Measurements from ENCODE around the gene GNPTG. TPM values are rescaled to one million over a fixed set of nuclear protein-coding genes. Genes with fewer than 3 reads are reported as not detected.

Gene GNPTG
- total RNA-seq, 1 donor from 2014 or later = 30.0 TPM

DNA sequence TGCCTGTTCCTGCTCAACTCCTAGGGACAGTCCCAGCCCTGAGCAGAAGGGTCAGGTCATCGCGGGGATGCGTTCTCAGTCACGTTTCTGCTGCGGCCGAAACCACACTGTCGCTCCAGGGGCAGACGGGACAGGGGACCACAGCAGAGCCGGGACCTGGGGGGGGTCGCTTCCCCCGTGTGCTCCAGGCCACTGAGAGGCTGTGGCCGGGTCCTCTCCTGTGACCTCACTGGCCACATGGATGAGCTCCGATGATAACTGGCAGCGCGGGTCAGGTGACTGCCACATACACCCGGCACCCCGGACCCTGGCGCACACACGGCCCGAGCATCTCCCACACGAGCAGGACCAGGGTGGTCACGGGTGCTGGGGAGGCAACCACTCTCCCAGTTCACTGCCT is 12.8 kb downstream of the GNPTG start:
- Histone ChIP-seq H3K27me3 (ENCODE audit: control insufficient read depth, insufficient read depth, low read length) (no peaks in the 10 kb centered on the region), H3K36me3 (ENCODE audit: control insufficient read depth, insufficient read depth, low read length) (peaks cover 14% of the 10 kb centered on the region), H3K4me3 (ENCODE audit: low read depth, low read length) (no peak overlapping the region)
- no peak for FAIRE-seq
- TF ChIP-seq, protein P1, sequence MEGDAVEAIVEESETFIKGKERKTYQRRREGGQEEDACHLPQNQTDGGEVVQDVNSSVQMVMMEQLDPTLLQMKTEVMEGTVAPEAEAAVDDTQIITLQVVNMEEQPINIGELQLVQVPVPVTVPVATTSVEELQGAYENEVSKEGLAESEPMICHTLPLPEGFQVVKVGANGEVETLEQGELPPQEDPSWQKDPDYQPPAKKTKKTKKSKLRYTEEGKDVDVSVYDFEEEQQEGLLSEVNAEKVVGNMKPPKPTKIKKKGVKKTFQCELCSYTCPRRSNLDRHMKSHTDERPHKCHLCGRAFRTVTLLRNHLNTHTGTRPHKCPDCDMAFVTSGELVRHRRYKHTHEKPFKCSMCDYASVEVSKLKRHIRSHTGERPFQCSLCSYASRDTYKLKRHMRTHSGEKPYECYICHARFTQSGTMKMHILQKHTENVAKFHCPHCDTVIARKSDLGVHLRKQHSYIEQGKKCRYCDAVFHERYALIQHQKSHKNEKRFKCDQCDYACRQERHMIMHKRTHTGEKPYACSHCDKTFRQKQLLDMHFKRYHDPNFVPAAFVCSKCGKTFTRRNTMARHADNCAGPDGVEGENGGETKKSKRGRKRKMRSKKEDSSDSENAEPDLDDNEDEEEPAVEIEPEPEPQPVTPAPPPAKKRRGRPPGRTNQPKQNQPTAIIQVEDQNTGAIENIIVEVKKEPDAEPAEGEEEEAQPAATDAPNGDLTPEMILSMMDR (IDR thresholded peaks at IDR 0.05; ENCODE audit: insufficient read depth, low read length, severe bottlenecking) = no peak
- no peak for DNase-seq (ENCODE audit: low read depth)

DNA sequence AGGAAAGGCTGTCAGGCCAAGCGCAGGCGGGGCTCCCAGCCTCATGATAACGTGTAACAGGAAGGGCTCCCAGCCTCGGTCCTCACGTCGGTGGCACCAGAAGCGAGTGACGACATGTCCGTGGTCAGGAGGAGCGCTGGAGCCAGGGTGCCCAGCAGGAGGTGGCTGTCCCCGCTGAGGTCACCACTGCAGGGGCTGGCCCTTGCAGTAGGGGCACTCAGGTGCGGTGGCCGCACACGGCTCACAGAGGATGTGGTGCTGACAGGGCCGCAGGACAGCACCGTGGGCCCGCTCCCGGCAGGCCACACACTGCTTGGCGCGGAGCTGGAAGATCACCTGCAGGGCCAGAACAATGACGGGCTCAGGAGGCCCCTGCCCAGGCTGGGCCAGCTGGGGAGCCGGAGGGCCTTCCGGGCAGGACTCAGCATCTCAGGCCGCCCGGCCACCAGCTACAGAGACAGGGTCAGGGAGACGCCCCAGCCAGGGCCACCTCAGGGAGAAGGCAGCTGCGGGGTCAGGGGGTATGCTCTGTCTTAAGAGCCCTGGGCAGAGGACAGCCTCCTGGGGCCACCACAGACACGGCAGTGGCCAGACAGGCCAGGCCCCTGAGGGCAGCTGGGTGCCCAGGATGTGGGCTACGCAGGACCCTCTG is 14.5 kb downstream of the GNPTG start:
- Histone ChIP-seq H3K36me3 (ENCODE audit: control insufficient read depth, insufficient read depth, low read length) (peaks cover 12% of the 10 kb centered on the region), H3K27me3 (ENCODE audit: control insufficient read depth, insufficient read depth, low read length) (no peaks in the 10 kb centered on the region), H3K4me3 (ENCODE audit: low read depth, low read length) (no peak overlapping the region)
- TF ChIP-seq, protein P1 (IDR thresholded peaks at IDR 0.05; ENCODE audit: insufficient read depth, low read length, severe bottlenecking) = no peak
- FAIRE-seq (no peak), DNase-seq (ENCODE audit: low read depth) (no peak)

DNA sequence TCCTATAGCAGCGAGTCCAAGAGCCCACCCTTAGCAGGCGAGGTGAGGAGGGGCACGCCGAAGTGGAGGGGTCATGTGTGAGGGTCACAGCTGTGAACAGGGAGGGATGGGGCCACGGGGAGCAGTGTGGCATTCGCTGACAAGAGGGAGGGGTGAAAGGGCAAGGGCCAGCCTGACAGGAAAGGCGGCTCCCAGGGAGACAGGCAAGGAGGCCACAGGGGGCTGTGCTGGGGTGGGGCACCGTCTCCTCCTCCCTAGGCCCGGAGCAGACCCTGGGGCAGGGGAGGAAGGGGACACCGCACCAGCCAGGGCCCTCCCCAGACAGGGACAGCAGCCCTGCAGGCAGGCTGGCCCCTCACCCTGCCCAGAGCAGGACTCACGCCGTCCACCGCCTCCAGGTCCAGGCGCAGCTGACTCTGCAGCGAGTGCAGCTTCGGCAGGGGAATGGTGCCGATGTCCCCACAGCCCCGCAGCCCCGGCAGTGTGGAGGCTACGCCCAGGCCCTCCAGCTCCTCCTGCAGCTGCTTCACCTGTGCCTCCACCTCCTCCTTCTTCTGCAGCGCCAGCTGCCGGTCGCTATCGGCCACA is 15.1 kb downstream of the GNPTG start:
- no peaks in the 10 kb centered on the region for H3K27me3 ChIP-seq (ENCODE audit: control insufficient read depth, insufficient read depth, low read length)
- FAIRE-seq (no peak), DNase-seq (ENCODE audit: low read depth) (no peak)
- H3K4me3 ChIP-seq (ENCODE audit: low read depth, low read length) = no peak overlapping the region
- peaks cover 11% of the 10 kb centered on the region for H3K36me3 ChIP-seq (ENCODE audit: control insufficient read depth, insufficient read depth, low read length)
- TF ChIP-seq, protein P1 (IDR thresholded peaks at IDR 0.05; ENCODE audit: insufficient read depth, low read length, severe bottlenecking) = no peak

DNA sequence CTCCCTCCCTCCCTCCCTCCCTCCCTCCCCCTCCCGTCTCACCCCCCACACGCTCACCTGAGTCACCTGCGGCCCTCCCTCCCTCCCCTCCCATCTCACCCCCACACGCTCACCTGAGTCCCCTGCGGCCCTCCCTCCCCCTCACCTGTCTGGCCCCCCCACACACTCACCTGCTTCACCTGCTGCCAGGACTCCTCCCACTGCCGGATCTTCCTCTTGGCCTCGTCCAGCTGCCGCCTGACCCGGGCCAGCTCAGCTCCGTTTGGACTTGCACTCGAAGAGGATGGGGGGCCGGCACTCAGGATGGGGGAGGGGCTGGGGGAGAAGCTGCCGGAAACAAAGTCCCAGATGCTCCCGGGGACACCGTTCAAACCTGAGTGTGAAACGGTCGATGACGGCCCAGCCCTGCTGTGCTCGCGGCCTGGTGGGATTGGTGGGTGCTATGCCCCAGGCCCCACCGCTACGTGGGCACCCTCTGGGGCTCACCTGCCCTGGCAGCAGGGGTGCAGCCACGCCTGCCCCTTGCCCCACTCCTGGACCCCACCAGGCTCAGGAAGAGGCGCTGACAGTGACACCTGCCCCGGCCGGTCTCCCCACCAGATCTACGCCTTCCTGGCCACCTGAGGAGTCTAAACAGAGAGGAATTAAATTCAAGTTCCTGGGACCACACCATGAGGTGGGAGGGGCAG is 15.9 kb downstream of the GNPTG start:
- FAIRE-seq = no peak
- Histone ChIP-seq H3K4me3 (ENCODE audit: low read depth, low read length) (no peak overlapping the region), H3K36me3 (ENCODE audit: control insufficient read depth, insufficient read depth, low read length) (peaks cover 10% of the 10 kb centered on the region), H3K27me3 (ENCODE audit: control insufficient read depth, insufficient read depth, low read length) (no peaks in the 10 kb centered on the region)
- no peak for DNase-seq (ENCODE audit: low read depth)
- TF ChIP-seq, protein P1 (IDR thresholded peaks at IDR 0.05; ENCODE audit: insufficient read depth, low read length, severe bottlenecking) = no peak

DNA sequence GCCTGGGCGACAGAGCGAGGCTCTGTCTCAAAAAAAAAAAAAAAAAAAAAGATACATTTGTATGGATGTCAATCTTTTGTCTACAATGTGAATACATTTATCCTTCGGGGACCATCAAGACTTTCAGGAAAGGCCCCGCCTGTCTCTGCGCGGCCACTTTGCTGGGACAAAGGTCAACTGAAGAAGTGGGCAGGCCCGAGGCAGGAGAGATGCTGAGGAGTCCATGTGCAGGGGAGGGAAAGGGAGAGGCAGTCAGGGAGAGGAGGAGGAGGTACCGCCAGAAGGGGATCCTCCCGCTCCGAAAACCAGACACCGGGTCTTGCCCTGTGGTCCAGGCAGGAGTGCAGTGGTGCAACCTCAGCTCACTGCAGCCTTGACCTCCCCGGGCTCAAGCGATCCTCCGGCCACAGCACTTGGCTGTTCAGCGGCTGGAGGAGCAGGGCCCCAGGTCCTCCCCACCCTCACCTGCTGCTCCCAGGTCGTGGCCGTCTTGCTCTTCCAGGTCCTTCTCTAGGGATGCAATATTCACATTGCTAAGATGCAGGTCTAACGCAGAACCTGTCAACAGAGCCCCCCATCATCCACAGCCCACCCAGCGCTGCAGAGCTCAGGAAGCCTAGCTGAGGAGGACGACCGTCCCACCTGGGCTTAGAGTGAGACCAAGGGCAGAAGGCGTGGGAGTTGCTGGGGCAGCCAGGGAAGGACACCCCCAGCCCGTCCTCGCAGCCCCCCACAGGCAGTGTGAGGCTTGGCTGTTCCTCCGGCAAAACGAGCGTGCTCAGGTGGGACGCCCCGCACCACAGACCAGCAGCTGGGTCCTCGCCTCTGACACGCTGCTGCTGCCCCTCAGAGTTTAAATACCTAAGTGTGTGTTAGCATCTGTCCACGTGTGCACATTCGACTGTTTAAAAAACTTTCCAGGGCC is 19.6 kb downstream of the GNPTG start:
- DNase-seq (ENCODE audit: low read depth) (no peak), FAIRE-seq (no peak)
- Histone ChIP-seq H3K4me3 (ENCODE audit: low read depth, low read length) (no peak overlapping the region), H3K27me3 (ENCODE audit: control insufficient read depth, insufficient read depth, low read length) (no peaks in the 10 kb centered on the region), H3K36me3 (ENCODE audit: control insufficient read depth, insufficient read depth, low read length) (peaks cover 3% of the 10 kb centered on the region)
- TF ChIP-seq, protein P1 (IDR thresholded peaks at IDR 0.05; ENCODE audit: insufficient read depth, low read length, severe bottlenecking) = no peak

Measured in bronchial epithelial cell (primary cell).